ENCODE data around the gene ACHE. TPM values are rescaled to one million over a fixed set of nuclear protein-coding genes. Genes with fewer than 3 reads are reported as not detected.

Gene ACHE
- total RNA-seq, 3 donors from 2014 or later = 0.64 to 4.3 (median 3.2) TPM

- no peak for DNase-seq (ENCODE audit: low spot score in 2 of 2)
- intact Hi-C loops (cut with DNase I; ENCODE audit: low total_unique reads) = loop anchor here (10.0 kb wide), 1 partner anchor 163 kb away; the partner anchor contains the start of gene POP7
- no peaks in the 10 kb centered on the region for H3K36me3 ChIP-seq
- H3K9me3 ChIP-seq = no peaks in the 10 kb centered on the region
- TF ChIP-seq POLR2AphosphoS5 (IDR thresholded peaks at IDR 0.05) (no peak), POLR2A (IDR thresholded peaks at IDR 0.05) (no peak), CTCF (IDR thresholded peaks at IDR 0.05) (no peak)
- H3K27ac ChIP-seq = peak overlapping the region; percentile 99 to 100
- no peaks in the 10 kb centered on the region for H3K27me3 ChIP-seq
- peaks cover 12 to 18% of the 10 kb centered on the region in 2 donors for H3K4me1 ChIP-seq
- peak overlapping the region; percentile 88 to 98 (median 97) for H3K4me3 ChIP-seq
These were observed 27.8 kb downstream of the ACHE start for GRCh38 chr7:100867776-100868485.

GRCh38 chr7:100867040-100867775, 28.5 kb downstream of the ACHE start, which contains the start of gene TRIP6:
TRIP6 (plus strand) TSS chr7:100867387; CDS start chr7:100867498, 111 bp downstream.
- intact Hi-C loops (cut with DNase I; ENCODE audit: low total_unique reads) = loop anchor here (10.0 kb wide), 1 partner anchor 162 kb away; the partner anchor contains the start of gene POP7
- H3K9me3 ChIP-seq = no peaks in the 10 kb centered on the region
- H3K4me3 ChIP-seq = peak within 1 kb of the TSS; percentile 88 to 98 (median 97)
- peak; percentile 88 to 90 for DNase-seq (ENCODE audit: low spot score in 2 of 2)
- peak within 1 kb of the TSS; percentile 99 to 100 for H3K27ac ChIP-seq
- no peaks in the 10 kb centered on the region for H3K27me3 ChIP-seq
- no peak for TF ChIP-seq POLR2A (IDR thresholded peaks at IDR 0.05)
- TF ChIP-seq POLR2AphosphoS5 (IDR thresholded peaks at IDR 0.05) = peak in 2 of 3 donors; percentile 58 to 73
- no peaks in the 10 kb centered on the region for H3K36me3 ChIP-seq
- H3K4me1 ChIP-seq = peaks cover 12 to 18% of the 10 kb centered on the region in 2 donors

- peak overlapping the region; percentile 88 to 98 (median 97) for H3K4me3 ChIP-seq
- H3K4me1 ChIP-seq = peaks cover 12 to 18% of the 10 kb centered on the region in 2 donors
- DNase-seq (ENCODE audit: low spot score in 2 of 2) = no peak
- no peak for TF ChIP-seq POLR2AphosphoS5 (IDR thresholded peaks at IDR 0.05)
- peak overlapping the region; percentile 99 to 100 for H3K27ac ChIP-seq
- no peaks in the 10 kb centered on the region for H3K36me3 ChIP-seq
- intact Hi-C loops (cut with DNase I; ENCODE audit: low total_unique reads) = loop anchor here (10.0 kb wide), 1 partner anchor 162 kb away; the partner anchor contains the start of gene POP7
- no peaks in the 10 kb centered on the region for H3K27me3 ChIP-seq
- H3K9me3 ChIP-seq = no peaks in the 10 kb centered on the region
These were observed 29.0 kb downstream of the ACHE start for GRCh38 chr7:100866729-100867039.

- peak overlapping the region; percentile 88 to 98 (median 97) for H3K4me3 ChIP-seq
- H3K36me3 ChIP-seq = peaks cover 3% of the 10 kb centered on the region
- H3K27ac ChIP-seq = peak overlapping the region; percentile 99 to 100
- no peaks in the 10 kb centered on the region for H3K9me3 ChIP-seq
- peaks cover 12 to 18% of the 10 kb centered on the region in 2 donors for H3K4me1 ChIP-seq
- intact Hi-C loops (cut with DNase I; ENCODE audit: low total_unique reads) = loop anchor here (1.0 to 10.0 kb wide), 2 partner anchors 30 to 161 kb away; partner anchors contain the start of gene POP7
- TF ChIP-seq CTCF (IDR thresholded peaks at IDR 0.05) (no peak), POLR2AphosphoS5 (IDR thresholded peaks at IDR 0.05) (no peak), POLR2A (IDR thresholded peaks at IDR 0.05) (no peak)
- H3K27me3 ChIP-seq = no peaks in the 10 kb centered on the region
- DNase-seq (ENCODE audit: low spot score in 2 of 2) = peak; percentile 74 to 89
These were observed 29.6 kb downstream of the ACHE start for GRCh38 chr7:100865938-100866728.

- Histone ChIP-seq H3K27me3 (no peaks in the 10 kb centered on the region), H3K27ac (peak overlapping the region; percentile 99 to 100), H3K4me1 (peaks cover 12 to 18% of the 10 kb centered on the region in 2 donors), H3K9me3 (no peaks in the 10 kb centered on the region), H3K36me3 (peaks cover 3% of the 10 kb centered on the region), H3K4me3 (peak overlapping the region in 2 of 3 donors; percentile 88 to 98)
- intact Hi-C loops (cut with DNase I; ENCODE audit: low total_unique reads) = loop anchor here (1.0 to 10.0 kb wide), 2 partner anchors 31 to 161 kb away; partner anchors contain the start of gene POP7
- TF ChIP-seq CTCF (IDR thresholded peaks at IDR 0.05) = no peak
- no peak for TF ChIP-seq POLR2AphosphoS5 (IDR thresholded peaks at IDR 0.05)
- no peak for TF ChIP-seq POLR2A (IDR thresholded peaks at IDR 0.05)
- DNase-seq (ENCODE audit: low spot score in 2 of 2) = peak in 1 of 2 donors; percentile 53
These were observed 30.2 kb downstream of the ACHE start for GRCh38 chr7:100865372-100865911.

Measured in breast epithelium (tissue), 4 donors.